Hematopoietic multipotent progenitor cell (in vitro differentiated cells): ENCODE measurements around the gene PATE2. TPM values are rescaled to one million over a fixed set of nuclear protein-coding genes. Genes with fewer than 3 reads are reported as not detected.

ENCODE experiments used
- DNase-seq, 3 donors: peaks; one replicate each; pipeline ENCODE4 v3.0.0-alpha.2; 2011 to 2015; ENCODE audit warnings: low read depth in 2 of 3, low spot score in 2 of 3
- total RNA-seq: library from RNA; depleted of rRNA; stranded (reverse); fragments of >200 nt; gene quantifications from one replicate; pipeline ENCODE4 v1.2.3, GENCODE V29; 2012

The PATE2 gene
- not detected for total RNA-seq

DNA sequence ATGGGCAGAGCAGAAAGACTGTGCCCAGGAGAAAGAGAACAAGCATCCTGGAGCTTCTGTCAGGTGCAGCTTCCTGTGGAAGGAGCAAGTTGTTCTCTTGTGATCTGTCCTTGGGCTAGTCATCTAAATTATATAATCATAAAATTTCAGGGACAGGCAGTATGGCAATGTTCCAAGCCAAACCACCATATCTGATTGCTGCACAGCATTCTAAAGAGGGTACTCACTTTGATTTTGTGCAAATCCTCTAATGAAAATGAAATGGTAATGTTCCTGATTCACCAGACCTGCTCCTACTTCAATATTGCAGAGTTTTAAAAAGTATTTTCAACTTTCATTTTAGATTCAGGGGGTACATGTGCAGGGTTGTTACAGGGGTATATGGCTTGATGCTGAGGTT, at the start of gene PATE2:
TSS of gene PATE2 (minus strand) at position 101 of the 400 bp plus-strand sequence. CDS start at position 46, 55 bp downstream.
- no peak for DNase-seq

DNA sequence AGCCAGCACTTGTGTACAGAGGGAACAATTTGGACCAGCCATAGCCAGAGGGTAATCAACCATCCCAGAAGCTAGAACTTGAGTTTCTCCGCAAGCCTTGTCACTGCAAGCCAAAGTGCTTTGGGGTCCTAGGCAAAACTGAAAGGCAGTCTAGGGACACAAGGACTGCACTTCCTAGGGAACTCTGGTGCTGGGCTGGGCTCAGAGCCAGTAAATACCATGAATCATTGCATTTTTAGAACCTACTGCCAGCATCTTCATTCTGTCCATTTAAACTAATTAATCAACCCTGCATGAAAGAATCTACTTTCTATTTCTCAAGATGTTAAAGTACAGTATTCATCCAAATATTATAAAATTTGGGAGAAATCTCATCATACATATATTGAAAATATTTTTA, 29.3 kb upstream of the PATE2 start:
- no peak for DNase-seq

DNA sequence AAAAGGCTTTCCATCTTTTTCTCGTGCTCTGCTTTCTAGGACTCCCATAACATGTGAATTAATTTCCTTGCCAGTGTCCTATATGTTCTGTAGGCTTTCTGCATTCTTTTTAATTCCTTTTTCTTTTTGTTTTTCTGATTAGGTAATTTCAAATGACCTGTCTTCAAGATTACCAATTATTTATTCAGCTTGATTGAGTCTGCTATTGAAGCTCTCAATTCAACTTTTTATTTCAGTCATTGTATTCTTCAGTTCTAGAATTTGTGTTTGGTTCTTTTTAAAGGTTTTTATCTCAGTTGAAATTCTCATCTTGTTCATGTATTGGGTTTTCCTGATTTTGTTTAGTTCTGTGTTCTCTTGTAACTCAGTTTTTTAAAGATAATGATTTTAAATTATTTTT, 23.8 kb upstream of the PATE2 start:
- no peak for DNase-seq

DNA sequence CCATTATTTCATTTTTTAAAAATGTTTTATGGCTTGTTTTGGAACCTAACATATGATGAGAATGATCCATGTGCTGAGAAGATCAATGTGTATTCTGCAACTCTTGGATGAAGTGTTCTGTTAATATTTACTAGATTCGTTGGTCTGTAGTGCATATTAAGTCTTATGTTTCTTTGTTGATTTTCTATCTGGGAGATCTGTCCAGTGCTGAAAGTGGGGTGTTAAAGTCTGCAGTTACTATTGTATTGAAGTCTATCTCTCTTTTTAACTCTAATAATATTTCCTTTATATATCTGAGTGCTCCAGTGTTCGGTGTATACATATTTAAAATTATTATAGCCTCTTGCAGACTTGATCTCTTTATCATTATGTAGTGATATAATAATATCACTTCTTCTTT, 21.2 kb upstream of the PATE2 start:
- no peak for DNase-seq

DNA sequence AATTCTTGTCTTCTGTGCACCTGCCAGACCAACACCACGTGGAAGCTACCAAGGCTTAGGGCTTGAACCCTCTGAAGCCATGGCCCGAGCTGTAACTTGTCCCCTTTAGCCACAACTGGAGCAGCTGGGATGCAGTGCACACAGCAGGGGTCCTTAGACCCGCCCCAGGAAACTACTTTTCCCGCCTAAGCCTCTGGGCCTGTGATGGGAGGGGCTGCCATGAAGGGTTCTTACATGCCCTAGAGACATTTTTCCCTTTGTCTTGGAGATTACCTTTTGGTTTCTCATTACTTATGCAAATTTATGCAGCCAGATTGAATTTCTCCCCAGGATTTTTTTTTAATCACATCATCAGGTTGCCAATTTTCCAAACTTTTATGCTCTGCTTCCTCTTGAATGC, 19.0 kb upstream of the PATE2 start:
- no peak for DNase-seq

DNA sequence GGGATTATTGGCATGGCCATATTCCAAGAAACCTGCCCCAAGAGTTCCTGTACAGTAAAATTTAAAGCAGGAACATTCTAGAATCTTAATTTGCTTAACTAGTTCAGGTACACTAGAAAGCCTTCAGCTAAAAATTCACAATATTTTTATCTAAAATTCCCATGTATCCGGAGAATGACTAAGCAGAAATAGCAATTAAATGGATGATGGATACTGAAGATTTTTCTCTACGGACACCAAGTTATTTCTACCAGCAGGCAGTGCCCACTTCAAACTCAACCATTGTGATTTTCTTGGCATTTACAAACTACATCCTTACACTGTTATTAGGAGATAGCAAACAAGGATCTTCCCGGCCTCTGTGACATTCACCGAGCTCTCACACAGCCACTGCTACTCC, 12.2 kb upstream of the PATE2 start:
- no peak for DNase-seq

DNA sequence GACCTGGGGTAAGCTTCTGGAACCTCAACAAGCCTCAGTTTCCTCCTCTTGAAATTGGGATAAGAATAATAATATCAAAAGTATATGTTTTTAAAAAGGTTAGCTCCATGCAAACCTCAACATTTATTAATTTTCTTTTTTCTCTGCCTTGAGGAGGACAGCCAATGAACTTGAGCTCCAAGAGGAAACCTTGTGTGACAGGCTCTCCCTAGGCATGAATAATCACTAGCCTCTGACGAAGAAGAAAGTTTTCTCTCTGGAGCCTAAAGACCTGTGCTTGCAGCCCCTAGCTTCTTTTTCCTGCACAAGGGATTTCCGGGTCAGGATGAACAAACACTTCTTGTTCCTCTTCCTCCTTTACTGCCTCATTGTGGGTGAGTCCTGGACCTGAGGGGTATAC, 9.2 kb upstream of the PATE2 start, which contains the start of gene PATE3:
TSS of gene PATE3 (plus strand) at position 301 of the 400 bp plus-strand sequence. CDS start at position 326, 25 bp downstream.
- no peak for DNase-seq

DNA sequence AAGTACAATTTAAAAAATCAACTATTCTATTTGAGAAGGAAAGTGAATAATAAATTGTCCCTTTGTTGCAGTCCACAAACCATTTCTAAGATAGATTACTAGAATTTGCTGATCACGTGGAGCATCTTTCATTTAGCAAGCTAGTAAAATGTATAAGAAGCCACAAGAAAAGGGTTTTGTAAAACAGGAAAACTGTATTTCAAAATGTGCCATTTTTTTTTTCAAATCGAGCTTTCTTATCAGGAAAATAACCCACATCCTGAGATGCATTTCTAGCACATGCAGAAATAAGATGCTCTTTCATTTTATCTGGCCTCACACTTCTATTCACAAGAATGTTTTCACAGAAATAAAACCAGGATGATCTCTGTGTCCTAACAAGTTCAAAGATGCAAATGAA, 6.0 kb upstream of the PATE2 start:
- DNase-seq, result no peak

DNA sequence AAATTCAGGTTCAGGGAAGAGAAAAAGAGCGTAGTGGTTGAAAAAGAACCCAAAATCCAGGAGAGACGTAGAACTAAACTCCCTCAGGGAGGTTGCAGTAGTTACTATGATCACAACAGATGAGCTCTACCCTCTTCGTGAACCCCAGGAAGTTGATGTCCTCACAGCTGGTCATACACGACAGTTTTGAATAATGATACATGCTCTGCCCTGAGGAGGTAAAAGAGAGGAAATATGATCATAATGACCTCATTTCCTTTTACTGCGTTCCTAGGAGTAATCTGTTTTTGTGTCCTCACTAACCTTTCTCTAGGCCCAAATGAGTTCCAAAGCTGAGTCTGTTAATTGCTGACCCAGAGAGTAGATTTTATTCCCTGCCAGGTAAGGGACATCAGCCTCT, 1.3 kb downstream of the PATE2 start:
- no peak for DNase-seq

DNA sequence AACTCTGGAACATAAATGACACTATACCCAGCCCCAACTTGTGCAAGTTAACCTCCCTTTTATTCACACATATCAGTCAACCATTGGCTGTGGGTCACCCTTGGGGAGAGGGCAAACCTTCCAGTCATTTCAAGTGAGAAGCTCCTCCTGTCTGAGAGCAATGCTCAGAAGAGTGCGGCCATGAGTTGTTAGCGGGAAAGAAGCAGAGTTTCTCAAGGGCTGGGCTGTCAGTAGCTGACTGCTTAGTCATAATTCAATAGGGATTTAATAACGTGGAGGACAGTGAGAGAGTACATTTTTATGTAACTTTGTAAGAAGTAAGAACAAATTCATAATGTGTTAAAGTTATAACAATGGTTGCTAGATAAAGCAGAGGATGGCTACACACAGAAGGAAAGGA, 5.1 kb downstream of the PATE2 start:
- no peak for DNase-seq

DNA sequence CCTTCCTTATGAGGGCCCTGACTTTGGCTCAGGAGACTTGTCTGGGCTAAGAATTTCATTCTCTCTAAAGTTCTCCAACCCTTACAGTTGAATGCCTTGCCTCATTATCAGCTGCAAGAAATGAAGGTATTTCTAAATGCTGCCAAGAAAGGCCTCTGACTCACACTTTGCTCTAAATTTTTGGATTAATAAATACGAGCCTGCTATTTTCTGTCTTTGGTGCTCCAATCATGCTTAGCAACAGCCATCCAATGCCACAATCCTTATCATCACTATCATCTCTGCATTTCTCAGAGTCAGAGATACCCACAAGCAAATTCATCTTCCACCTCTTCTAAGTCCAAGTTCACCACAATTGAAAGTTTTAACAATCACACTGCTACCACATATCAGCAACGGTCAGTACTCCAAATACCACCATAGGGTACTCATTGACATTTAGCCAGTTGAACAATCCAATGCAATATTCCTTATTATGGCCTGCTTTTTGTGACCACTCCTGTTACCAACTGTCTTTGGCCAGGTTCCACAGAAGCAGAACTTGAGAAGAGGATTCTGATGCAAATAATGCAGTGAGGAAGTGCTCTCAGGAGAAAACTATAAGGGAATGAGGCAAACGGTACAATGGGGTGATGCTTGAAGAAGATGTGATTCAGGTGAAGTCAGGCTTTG, 5.7 kb downstream of the PATE2 start:
- no peak for DNase-seq

DNA sequence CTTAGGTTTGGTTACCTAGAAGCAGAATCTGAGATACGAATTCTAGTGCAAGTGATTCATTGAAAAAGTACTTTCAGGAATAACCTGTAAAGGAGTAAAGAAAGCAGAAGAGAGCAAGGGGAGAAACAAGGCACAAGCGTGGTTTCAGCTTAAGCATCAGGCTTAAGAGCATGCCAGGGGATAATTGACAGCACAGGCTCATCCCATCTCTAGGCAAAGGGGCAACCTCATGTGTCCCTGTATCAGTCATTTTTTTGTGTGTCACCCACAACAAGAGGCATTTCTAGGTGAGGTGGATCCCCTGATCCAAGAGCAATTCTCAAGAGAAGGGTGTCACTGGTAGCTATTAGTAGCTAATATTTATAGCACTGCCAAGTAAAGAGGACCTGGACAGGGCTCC, 8.0 kb downstream of the PATE2 start:
- no peak for DNase-seq

DNA sequence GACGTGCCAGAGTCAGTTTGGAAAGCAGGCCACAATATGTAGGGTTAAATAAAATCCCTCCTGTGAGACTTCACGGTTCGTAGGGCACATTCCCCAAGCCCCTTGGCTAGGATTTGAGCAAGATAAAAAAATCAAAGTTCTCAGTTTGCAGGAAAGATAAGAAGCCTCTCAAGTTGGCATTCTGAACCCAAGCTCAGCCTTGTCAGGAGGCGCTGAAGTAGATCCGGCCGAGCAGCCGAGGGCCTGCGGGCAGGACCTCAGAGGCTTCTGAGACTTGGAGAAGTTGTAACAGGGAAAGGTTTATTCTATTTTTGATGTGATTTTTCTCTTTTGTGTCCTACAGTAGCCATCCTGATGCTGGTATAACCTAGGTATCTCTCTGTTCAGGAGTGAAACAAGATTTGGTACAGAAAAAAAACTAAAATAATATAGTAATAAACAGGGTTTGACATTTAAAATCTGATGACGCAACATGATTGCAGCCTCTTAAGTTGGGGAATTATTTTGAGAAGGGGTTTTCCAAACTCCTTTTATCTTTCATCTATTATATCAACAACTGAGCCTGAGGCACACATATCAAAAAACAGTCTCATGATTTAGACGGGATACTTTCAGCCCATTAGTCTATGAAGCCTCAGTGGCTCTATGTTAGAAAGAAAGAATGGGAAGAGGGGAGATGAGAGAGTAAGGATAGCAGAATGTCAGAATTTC, 10.1 kb downstream of the PATE2 start:
- DNase-seq, result no peak

DNA sequence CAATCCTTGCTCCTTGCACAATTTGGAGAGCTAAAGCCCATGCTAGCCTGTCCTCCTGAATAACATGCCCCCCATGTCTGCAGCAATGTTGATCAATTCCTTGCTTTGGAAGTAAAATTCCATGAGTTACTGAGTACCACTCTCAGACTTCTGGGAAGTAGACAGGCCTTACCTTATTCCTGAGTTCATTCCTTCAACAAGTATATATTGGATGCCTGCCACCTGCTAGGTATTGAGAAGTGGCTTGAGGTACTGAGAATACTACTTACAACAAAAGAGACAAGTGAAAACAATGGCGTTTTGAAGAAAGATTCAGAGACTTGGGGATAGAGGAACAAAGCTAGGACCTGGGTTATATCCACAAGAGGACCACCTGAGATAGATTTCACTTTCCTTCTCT, 12.4 kb downstream of the PATE2 start:
- no peak for DNase-seq

DNA sequence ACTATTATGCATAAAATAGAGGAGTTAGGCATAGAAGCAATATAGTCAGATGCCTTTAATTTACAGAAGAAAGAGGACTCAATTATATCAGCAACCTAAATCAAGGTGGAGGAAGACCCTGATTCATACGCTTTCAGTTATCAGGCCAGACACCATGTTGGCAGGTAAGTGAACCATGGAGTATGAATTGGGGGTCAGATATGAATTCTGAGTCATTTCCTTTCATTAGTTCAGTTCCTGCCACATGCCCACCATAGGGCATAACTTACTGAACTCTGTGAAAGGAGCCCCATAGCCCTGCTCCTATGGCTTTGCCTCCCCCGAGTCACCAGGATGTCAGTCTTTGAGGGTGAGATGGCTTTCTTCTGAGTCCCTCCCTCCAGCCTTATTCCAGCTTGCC, 15.1 kb downstream of the PATE2 start:
- no peak for DNase-seq

DNA sequence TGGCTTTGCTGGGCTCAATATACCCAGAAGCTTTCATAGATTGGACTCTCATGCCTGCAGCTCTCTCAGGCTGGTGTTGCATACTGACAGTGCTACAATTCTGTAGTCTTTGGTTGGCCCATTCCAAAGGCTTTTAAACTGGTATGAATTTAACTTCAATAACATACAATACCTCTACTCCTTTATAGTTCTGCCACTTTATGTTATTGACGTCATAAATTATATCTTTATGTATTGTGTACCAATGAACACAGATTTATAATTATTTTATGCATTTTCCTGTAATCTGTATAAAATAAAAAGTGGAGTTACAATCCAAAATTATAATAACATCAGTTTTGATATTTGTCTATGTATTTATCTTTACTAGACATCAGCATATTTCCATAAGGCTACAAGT, 16.2 kb downstream of the PATE2 start:
- DNase-seq, result no peak

DNA sequence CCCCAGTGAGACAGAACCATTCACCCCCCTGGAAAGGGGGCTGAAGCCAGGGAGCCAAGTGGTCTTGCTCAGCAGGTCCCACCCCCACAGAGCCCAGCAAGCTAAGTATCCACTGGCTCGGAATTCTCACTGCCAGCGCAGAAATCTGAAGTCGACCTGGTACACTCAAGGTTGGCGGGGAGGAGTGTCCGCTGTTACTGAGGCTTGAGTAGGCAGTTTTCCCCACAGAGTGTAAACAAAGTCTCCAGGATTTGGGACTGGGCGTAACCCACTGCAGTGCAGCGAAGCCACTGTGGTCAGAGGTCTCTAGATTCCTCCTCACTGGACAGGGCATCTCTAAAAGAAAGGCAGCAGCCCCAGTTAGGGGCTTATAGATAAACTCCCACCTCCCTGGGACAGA, 22.6 kb downstream of the PATE2 start:
- DNase-seq, result no peak

DNA sequence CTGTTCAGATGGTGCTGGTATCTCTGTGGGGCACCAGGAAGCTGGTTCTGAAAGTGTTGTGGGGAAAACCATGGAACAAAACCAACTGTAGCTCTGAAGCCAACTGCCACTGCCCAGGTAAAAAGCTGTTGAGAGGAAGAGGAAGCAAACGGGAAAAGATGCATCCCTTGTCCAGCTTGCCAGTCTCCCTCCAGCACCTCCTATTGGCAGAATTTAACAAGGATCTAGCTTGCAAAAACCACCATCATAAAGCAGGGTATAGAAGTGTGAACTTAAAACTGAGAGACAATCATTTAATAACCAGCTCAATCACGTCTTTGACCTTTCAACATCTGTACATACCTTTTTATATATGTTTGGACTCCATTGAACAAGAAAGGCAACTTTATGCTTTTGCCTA, 28.0 kb downstream of the PATE2 start:
- DNase-seq, result no peak

DNA sequence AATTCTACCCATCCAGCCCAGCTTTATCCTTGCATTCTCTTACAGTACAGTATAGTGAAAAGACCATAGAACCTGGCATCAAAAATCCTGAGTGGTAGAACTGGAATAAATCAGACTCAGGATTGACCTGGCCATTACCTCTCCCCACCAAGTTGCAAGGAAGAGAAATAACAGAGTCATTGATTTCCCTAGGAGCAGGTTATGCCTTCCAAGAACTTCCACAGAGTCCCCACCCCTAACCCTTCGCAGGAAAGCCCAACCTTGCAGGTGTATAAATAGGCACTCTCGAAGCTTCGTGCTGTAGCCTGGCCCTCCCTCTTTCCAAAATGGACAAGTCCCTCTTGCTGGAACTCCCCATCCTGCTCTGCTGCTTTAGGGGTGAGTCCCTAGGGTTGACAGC, 32.6 kb downstream of the PATE2 start, which contains the start of gene PATE1:
TSS of gene PATE1 (plus strand) at position 301 of the 400 bp plus-strand sequence. CDS start at position 327, 26 bp downstream.
- DNase-seq, result no peak

DNA sequence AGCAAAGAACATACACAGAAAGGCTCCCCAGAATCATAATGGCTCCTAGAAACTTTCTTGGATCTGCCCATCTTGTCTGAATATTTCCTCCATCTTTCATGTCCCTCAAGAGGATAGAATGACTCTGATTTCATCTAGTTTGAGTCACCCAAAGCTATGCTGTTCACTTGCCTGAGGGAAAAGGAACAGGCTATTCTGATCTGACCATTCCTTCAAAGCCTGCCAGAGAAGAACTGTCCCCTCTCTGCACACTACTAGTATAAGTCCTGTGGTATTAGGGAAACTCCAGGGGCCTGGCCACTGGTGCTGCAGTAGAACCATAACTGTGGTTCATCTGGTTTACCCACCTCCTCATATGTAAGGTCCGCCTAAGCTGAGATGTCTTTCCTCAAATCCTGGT, 34.9 kb downstream of the PATE2 start:
- no peak for DNase-seq

DNA sequence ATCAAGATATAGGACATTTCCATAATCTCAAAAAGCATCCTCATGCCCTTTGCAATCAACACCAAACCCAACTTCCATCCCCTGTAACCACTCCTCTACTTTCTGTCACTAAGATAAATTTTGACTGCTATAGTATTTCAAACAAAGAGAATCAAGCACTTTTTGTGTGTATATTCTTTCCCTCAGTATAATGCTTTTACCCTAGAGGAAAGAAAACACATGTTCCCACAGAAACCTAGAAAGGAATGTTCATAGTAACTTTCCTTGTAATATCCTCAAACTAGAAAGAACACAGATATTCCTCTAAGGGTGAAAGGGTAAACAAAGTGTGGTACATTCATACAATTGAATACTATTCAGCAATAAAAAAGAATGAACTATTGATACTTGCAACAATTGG, 38.0 kb downstream of the PATE2 start:
- DNase-seq, result no peak

DNA sequence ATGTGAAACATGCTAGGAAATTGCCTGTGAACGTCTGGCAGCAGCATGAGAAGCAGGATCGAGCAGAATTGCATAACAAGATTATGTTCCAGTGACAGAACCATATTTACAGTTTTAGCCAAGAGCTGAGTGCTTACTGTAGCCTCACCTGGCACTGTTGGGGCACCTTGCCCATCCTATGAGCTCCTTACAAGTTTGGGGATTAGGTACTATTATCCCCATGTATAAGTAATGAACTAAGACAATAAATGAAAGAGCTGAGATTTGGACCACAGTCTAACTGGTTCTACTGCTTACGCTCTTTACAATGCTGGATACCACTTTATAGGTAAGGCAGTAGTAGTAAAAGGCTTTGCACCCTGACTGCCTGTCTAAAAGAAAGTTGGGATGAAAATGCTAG, 49.7 kb downstream of the PATE2 start:
- no peak for DNase-seq
